CD4-positive, alpha-beta T cell treated with Interleukin-17A for 4 hours (primary cell): Measurements from ENCODE around the gene RNGTT.

Experiments
- DNase-seq: peaks from one replicate; pipeline ENCODE4 v3.0.0-alpha.2; 2020; ENCODE audit warnings: mixed read lengths

Gene RNGTT

DNA sequence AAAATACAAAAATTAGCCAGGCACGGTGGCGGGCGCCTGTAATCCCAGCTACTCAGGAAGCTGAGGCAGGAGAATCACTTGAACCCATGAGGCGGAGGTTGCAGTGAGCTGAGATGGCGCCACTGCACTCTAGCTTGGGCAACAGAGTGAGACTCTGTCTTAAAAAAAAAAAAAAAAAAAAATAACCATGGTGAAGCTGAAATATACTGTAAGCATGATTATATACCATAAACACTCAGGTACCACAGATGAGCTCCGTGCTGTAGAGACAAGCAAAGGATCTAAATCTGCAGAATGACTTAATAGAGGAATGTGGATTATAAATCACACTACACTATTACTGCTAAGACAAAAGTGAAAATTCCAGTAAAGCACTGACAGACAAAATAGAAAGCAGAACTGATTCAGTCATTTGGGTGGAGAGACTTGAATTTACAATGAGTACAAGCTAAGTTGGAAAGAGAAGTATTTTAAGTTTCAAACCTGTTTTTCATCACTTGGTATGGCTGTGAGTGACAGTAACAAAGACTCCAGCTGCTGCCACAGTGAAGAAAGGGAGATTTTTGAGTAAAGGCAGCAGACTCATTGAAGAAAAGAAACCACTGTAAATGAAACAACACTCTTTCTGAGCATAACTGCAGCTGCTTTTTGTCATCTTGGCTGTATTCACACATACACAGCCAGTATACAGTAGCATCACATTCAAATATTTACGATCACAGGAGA lies 322.1 kb downstream of the RNGTT start:
- no peak for DNase-seq

DNA sequence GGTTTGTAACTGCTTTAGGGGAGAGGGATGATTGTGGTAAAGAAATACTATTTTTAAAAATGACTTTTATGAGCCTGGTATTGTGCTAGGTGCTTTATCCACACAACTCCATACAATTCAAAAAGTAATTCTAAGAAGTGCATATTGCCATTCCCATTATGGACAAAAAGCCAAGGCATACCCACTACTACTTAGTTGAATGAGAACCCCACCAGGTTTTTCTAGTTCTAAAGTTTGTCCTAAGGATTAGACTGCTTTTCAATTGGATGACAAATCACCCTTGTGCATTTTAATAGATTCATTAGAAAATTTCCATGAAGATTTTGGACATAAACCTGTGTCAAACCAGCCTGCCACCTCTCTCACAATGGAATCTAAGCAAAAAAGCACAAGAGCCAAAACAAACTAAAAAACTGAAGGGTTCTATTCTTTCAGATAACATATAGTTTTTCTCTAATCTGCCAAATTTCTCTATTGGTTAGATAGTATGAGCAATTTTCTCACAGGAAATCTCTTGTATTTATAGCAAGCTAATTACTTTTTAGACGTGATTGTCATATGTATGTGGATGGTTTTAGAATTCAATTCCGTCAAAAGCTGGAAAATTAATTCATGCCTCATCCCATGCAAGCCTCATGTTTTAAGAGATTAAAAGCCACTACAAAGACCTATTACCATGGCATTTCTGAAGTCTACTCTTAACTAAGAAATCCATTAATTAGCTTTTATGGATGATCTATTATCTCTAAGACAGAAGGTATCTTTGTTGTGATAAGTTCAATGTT lies 325.5 kb downstream of the RNGTT start:
- no peak for DNase-seq

DNA sequence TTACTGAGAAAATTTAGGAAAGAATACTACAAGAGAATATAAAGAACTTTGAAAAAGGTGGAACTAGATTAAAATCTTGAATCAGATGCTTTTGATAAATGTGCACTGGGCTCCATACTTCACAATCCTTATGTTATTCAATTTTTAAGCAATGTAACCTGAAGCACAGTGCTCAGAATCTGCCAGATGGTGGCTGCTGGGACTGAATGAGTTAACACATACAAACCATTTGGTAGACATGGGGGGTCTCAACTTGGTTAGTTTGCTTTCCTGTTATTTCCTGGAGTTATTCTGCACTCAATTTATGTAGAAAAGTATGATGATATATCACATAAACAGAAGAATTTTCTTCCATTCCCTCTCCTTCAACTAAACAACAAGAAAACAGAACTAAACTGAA lies 326.5 kb downstream of the RNGTT start:
- no peak for DNase-seq

DNA sequence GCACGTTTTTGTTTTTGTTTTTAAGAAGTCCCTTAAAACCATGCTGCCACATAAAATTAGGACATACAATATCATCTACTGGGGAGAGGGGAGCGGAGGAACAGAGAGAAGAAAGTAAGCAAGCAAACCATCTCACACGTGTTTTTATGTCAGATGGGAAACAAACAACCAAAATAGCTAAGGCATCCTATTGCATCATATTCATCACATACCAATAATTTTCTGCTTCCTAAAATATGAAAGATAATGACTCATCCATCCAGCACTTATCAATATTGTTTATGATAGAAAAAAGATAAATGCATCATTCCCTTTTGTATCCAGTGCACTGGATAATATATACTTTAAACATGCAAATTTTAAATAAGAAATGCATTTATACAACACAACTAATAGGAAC lies 329.6 kb downstream of the RNGTT start:
- no peak for DNase-seq

- no peak for DNase-seq
Measured at GRCh38 chr6:88631830-88632229, 331.6 kb downstream of the RNGTT start.

DNA sequence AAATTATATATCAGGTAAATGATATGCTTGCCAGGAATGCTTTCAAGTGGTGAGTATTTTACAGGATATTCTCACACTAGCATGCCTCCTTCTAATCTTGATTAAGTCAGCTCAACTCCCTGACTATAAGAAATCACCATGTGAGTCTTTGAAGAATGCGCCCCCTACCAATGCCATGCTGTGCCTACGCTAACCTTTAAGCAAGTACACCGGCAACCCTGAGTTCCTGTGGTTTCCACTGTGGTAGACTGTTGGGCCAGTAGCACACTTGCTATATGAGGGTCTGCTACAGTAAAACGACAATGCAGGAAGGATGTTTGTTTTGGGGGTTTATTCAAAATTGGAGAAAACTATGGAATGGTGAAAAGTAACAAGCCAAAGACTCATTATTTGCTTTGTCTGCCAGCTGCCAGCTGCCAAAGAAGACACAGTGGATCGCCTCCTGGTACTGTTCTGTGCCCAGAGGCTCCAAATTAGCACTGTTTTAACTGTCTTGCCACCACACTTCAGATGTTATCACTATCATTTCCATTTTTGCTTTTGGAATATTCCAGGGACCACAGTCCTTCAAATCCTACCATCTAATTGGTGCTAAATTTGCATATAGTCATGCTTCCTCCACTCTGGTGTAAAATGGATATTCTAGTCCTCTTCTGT lies 333.5 kb downstream of the RNGTT start:
- DNase-seq, result no peak

DNA sequence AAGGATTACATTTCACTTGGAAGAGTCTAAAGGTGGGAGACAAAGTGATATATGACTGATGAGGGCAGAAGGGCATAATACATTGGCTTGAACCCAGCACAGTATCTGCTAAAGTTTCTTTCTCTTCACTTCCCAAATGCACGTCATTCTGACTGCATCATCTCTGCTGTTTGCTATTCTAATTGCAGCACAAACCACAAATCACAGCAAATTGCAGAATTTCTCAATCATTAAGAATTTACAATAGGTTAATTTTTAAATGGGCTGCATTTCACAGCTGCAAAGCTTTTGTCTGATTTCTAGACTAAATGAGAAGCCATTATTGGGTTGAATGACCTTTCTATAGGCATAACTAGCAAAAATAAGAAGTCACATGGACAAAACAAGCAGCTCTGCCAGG lies 337.0 kb downstream of the RNGTT start:
- no peak for DNase-seq

DNA sequence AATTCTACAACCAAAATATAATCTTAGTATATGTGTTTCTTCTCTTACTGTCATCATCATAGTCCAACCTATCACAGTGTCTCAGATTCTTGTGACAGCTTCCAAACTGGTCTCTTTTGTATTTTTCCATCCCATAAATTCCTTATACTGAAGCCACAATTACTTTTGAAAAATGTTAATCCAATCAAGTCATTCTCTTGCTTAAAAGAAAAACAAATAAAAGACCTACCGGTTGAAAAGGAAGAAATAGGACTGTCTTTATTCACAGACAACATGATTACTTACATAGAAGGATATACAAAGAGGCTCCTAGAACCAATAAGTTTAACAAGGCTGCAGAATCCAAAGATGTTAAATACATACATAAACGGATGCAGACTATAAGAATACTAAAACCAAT lies 339.9 kb downstream of the RNGTT start:
- no peak for DNase-seq

GRCh38 chr6:88619951-88620350 lies 343.5 kb downstream of the RNGTT start:
- DNase-seq, result no peak

GRCh38 chr6:88616380-88616779 lies 347.0 kb downstream of the RNGTT start:
- no peak for DNase-seq

DNA sequence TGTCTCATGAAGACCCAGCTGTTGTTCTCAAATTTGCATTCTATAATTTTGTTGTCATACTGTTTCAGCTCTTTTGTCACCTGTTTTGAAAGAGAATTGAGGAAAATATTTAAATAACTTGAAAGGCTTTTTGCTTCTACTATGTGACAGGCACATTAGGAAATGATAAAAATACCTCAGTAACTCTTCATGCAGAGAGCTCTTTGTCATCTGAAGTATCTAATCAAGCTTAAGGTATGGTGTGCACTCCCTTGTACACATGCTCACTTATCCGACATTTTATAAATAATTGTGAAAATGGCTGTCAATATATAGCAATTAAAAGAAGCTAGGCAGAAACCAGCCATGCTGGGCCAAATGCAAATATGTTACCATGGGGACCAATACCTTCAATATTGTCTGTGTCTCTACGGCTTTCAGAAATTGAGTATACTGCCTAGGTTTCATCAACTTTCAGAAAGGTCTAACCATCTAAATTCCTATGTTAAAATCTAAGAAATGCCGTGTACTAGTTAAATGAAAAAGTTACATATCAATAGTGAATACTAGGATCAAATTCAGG lies 349.0 kb downstream of the RNGTT start:
- DNase-seq, result no peak

DNA sequence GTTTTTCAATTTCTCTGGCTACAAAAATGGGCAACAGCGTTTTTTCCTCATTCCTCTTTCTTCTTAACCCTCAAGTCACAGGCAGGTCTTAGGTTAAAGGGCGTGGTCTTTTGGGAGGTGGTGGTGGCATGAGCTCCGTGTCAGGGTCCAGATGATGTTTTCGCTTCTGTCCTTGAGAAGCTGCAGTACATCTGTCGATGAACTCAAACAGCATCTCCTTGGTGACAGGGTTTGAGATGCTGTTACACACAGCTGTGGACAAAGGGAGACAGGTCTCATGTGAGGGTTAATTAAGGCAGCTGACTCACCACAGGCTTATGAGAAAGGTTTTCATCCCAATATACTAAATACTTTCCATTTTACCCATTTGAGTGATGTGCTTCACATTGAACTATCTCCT lies 350.8 kb downstream of the RNGTT start:
- no peak for DNase-seq

DNA sequence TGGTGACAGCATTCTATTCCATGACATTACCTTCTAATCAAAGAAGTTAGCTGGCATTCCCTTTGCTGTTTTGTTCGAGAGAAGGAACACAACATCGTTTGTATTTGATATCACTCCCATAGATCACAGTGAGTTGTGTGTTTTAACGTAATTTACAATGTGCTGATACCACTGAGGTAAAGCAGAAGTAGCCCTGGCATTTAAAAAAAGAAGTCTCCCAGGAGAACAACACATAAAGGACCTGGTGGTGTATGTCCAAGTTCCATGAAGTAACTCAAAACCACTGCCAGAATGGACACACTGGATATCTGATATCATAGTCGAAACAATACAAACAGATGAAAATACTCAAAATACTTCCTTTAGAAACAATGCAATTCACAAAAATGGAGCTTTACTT lies 351.7 kb downstream of the RNGTT start:
- DNase-seq, result no peak

DNA sequence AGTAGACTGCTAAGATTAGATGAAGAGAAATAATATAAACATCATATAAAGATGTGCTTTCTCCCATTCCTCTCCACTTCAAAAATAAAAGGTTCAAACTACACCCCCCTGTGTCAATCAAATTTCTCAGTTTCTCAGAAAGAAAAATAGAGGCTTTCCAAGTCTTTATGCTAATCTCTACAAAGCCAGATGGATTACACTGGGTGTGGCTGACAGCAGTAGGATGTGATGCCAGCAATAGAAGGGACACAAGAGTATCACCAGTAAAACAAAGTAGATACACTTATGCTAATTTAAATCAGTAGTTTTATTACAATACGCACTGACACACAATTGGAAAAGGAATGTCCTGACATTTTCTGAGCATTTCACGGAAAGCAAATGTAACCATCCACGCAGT lies 353.4 kb downstream of the RNGTT start:
- no peak for DNase-seq

DNA sequence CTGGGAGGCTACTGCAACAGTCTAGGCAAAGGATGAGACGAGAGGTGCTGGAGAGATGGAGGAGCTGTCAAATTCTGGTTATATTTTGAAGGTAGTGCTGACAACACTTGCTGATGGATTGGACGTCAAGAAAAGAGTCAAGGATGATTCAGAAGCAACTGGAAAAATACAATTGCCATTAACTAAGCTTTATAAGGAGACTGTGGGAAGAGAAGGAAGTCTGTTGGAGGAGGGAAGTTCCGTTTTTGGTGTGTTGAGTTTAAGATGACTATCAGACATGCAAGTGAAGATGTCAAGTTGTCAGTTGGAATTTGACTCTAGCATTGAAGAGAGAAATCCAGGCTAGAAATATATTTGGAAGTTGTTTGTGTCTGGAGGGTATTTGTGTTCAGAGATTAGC lies 358.1 kb downstream of the RNGTT start:
- DNase-seq, result no peak

GRCh38 chr6:88599571-88599970 lies 363.8 kb downstream of the RNGTT start:
- DNase-seq, result no peak

DNA sequence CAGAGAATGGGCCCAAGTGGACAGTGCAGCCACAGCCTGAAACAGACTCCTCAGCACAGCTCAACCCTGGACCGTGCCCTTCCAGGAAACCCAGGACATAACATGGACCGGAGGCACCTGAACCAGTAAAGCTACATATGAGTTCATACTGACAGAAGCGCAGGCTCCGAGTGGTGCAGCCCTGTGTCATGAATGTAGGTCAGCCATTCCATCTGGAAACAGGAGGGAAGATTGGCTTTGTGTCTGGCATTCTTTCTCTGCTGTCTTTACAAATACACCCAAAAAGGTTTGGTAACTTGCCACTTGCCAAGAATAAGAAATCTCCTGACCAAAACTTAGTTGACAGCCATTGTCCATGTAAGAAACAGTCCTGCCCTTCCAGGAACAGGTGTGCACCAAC lies 366.6 kb downstream of the RNGTT start:
- DNase-seq, result no peak

GRCh38 chr6:88588938-88589337 lies 374.5 kb downstream of the RNGTT start:
- DNase-seq, result no peak

GRCh38 chr6:88587150-88587520 lies 376.3 kb downstream of the RNGTT start:
- no peak for DNase-seq

DNA sequence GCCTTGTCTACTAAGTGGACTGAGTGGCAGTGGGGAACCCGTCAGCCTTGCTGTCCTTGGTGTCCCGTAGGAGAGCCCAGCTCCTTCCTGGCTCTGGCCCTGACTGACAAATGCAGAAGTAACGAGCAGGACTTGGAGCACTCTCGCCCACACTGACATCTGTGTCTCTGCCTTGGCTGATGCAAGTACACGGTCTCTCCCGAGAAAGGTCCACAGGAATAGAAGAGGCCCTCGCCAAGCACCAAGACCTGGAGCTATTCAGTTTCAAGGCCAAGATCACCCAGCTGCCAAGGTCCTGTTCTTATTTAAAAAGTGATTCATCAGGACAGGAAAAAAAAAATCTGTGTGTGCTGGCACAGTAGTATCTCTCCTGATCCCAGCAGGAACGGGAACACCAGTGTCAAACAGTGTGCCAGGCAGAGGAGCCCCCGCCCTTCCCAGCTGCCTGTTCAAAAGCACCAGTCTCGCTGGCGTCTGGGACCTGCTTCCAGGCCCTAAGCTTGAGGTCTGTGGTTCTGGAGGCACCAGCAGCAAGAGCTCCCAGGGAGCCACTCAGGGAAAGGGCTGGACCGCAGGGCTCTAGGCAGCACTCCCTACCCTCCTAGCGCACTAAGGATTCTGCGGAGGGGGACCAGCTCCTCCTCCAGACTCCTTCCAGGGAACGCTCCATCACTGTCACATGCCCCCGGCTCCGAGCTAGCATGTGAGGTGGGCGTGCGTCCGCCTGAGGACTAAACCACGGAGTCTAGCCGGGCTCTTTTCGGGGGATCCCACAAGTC lies 376.9 kb downstream of the RNGTT start:
- no peak for DNase-seq

- DNase-seq, result no peak
Measured at GRCh38 chr6:88585276-88585692, 378.1 kb downstream of the RNGTT start.

DNA sequence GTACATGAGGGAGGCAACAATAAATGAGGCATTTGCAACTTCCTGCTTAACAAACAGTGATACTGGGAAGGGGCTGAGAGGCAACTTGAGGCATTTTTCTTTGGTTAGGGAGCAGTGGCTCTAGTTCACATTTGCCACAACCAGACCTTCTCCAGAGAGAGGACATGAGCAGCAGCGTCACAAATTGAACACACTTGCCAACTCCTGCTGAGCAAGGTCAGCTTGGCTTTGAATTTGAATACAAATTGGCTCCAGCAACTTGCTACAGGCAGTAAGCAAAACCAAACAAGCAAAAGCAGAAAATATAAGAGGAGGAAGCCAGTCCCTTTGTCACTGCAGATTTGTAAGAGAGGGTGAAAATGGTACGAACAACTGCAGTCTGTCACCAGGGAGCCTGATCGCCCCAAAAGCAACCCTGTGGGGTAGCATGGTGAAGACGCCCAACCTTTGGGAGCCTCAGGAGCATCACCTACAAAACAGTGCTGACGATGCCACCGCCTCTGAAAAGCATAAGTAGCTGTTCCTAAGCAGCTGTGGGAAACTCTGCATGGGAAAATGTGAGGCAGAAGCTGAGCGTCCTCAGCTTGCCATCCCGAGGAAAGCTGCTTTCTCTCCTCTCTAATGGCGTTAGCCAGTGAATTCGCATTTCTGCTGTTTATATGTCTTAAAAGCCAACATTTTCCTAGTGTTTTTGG lies 378.7 kb downstream of the RNGTT start:
- no peak for DNase-seq
